ENCODE data around the gene CYP2A7.
"Not testable (repeated sequence)": the region's sequence is repeated elsewhere in the genome, so short reads cannot be mapped to it uniquely, and the experiment has no call there.

Gene CYP2A7

GRCh38 chr19:40896843-40897789, 15.1 kb upstream of the CYP2A7 start:
- DNase-seq: not testable (repeated sequence)

- no peak for DNase-seq
Measured at GRCh38 chr19:40896418-40896796, 14.4 kb upstream of the CYP2A7 start.

GRCh38 chr19:40893112-40893511, 11.1 kb upstream of the CYP2A7 start:
- DNase-seq: no peak

- DNase-seq: no peak
Measured at GRCh38 chr19:40889366-40889765, 7.3 kb upstream of the CYP2A7 start.

GRCh38 chr19:40888191-40888590, 6.2 kb upstream of the CYP2A7 start:
- DNase-seq: no peak

GRCh38 chr19:40884187-40884931, 2.3 kb upstream of the CYP2A7 start:
- not testable (repeated sequence) for DNase-seq

GRCh38 chr19:40879349-40879748, 2.7 kb downstream of the CYP2A7 start:
- not testable (repeated sequence) for DNase-seq

- DNase-seq: peak; percentile 95
Measured at GRCh38 chr19:40875526-40875951, 6.5 kb downstream of the CYP2A7 start.

- DNase-seq: not testable (repeated sequence)
Measured at GRCh38 chr19:40874874-40875273, 7.2 kb downstream of the CYP2A7 start.

GRCh38 chr19:40873873-40874272, 8.2 kb downstream of the CYP2A7 start:
- DNase-seq: not testable (repeated sequence)

GRCh38 chr19:40872209-40872608, 9.8 kb downstream of the CYP2A7 start:
- no peak for DNase-seq

GRCh38 chr19:40867701-40868100, 14.3 kb downstream of the CYP2A7 start:
- DNase-seq: no peak

- not testable (repeated sequence) for DNase-seq
Measured at GRCh38 chr19:40864739-40865496, 17.1 kb downstream of the CYP2A7 start.

- no peak for DNase-seq
Measured at GRCh38 chr19:40862785-40863184, 19.2 kb downstream of the CYP2A7 start.

- no peak for DNase-seq
Measured at GRCh38 chr19:40862333-40862732, 19.7 kb downstream of the CYP2A7 start.

GRCh38 chr19:40858109-40858508, 23.9 kb downstream of the CYP2A7 start:
- no peak for DNase-seq

- not testable (repeated sequence) for DNase-seq
Measured at GRCh38 chr19:40852467-40853152, 29.4 kb downstream of the CYP2A7 start.

- DNase-seq: not testable (repeated sequence)
Measured at GRCh38 chr19:40850277-40850676, 31.8 kb downstream of the CYP2A7 start, which contains the start of gene CYP2A6. Gene CYP2A6, minus strand, starts transcription at chr19:40850447. Its CDS starts 21 bp downstream, at chr19:40850426.

- not testable (repeated sequence) for DNase-seq
Measured at GRCh38 chr19:40846722-40847121, 35.3 kb downstream of the CYP2A7 start.

GRCh38 chr19:40843653-40844052, 38.4 kb downstream of the CYP2A7 start:
- DNase-seq: peak; percentile 81

- not testable (repeated sequence) for DNase-seq
Measured at GRCh38 chr19:40842997-40843652, 38.9 kb downstream of the CYP2A7 start.

- not testable (repeated sequence) for DNase-seq
Measured at GRCh38 chr19:40842012-40842411, 40.0 kb downstream of the CYP2A7 start.
